Gastroesophageal sphincter (tissue), 4 donors: Measurements from ENCODE around the gene NEK6. TPM values are rescaled to one million over a fixed set of nuclear protein-coding genes. Genes with fewer than 3 reads are reported as not detected.

Experiments
- ATAC-seq: fragments of 150-250 bp; one replicate; pipeline ENCODE4 v1.9.1; 2016; ENCODE audit warnings: mild to moderate bottlenecking, moderate library complexity
- H3K27ac ChIP-seq, 4 donors: fragments of 200-600 bp; sonication (generic) in 3 of 4; 1 replicate in 3 of 4; 2 replicates in 1 of 4; pipeline ENCODE4 v1.5.1; 2016 to 2019
- H3K27me3 ChIP-seq: fragments of 200-600 bp; sonication (generic); one replicate; pipeline ENCODE4 v1.5.1; 2019
- H3K36me3 ChIP-seq, 2 donors: fragments of 200-600 bp; sonication (generic); one replicate each; pipeline ENCODE4 v1.5.1; 2019; ENCODE audit warnings: control low read depth in 1 of 2
- H3K4me1 ChIP-seq, 3 donors: fragments of 200-600 bp; sonication (generic); 1 replicate in 2 of 3; 2 replicates in 1 of 3; pipeline ENCODE4 v1.5.1; 2016 to 2019; ENCODE audit warnings: control low read depth in 2 of 3
- H3K4me3 ChIP-seq, 2 donors: fragments of 200-600 bp; sonication (generic); one replicate each; pipeline ENCODE4 v1.5.1; 2019; ENCODE audit warnings: mild to moderate bottlenecking in 1 of 2, moderate library complexity in 1 of 2
- H3K9me3 ChIP-seq, 3 donors: fragments of 200-600 bp; sonication (generic); one replicate each; pipeline ENCODE4 v1.5.1; 2017 to 2019; ENCODE audit warnings: control low read depth in 2 of 3
- CTCF ChIP-seq, 4 experiments: fragments of 200-600 bp in 2 of 4; fragments of 450-650 bp in 2 of 4; sonication (generic) in 1 of 4; IDR thresholded peaks; one replicate each; pipeline ENCODE4 v1.5.1; 2017 to 2019; ENCODE audit warnings: antibody characterized with exemption in 4 of 4, mild to moderate bottlenecking in 2 of 4, moderate library complexity in 2 of 4
- EP300 ChIP-seq: sonication (generic); formaldehyde crosslinking; IDR thresholded peaks from one replicate; pipeline ENCODE4 v1.6.1; 2017; ENCODE audit warnings: antibody characterized with exemption, mild to moderate bottlenecking
- POLR2A ChIP-seq, 2 donors: fragments of 450-650 bp; IDR thresholded peaks; one replicate each; pipeline ENCODE4 v1.6.1; 2017; ENCODE audit warnings: antibody characterized with exemption in 2 of 2, mild to moderate bottlenecking in 2 of 2, moderate library complexity in 1 of 2
- POLR2AphosphoS5 ChIP-seq: sonication (generic); formaldehyde crosslinking; IDR thresholded peaks from one replicate; pipeline ENCODE4 v1.6.1; 2017; ENCODE audit warnings: antibody characterized with exemption
- WGBS, 2 donors: methylation state at CpG; one replicate each; pipeline ENCODE4 v1.1.5; 2018; ENCODE audit warnings: low coverage in 1 of 2; 5-methylcytosine and 5-hydroxymethylcytosine counted together
- total RNA-seq, 4 donors: library from RNA; depleted of rRNA; stranded (reverse); fragments of >200 nt; gene quantifications; one replicate each; pipeline ENCODE4 v1.1.0, GENCODE V29; 2016

The NEK6 gene
- total RNA-seq, 4 donors from 2014 or later, result 13.2 to 31.7 (median 19.3) TPM

GRCh38 chr9:124389146-124389939 is 131.6 kb downstream of the NEK6 start:
- H3K9me3 ChIP-seq, result no peaks in the 10 kb centered on the region
- 71 to 85% methylated on average over 3 of the region's 7 CpGs for WGBS, 2 donors
- no peak for TF ChIP-seq EP300
- no peak for TF ChIP-seq POLR2AphosphoS5
- TF ChIP-seq POLR2A (IDR thresholded peaks at IDR 0.05), result no peak
- TF ChIP-seq CTCF (IDR thresholded peaks at IDR 0.05), result no peak
- H3K4me3 ChIP-seq, result no peak overlapping the region
- no peak for ATAC-seq
- peaks cover 0 to 10% of the 10 kb centered on the region in 2 donors for H3K36me3 ChIP-seq
- H3K27ac ChIP-seq, result no peak overlapping the region
- peaks cover 0 to 71% (median 13%) of the 10 kb centered on the region in 3 donors for H3K4me1 ChIP-seq
- H3K27me3 ChIP-seq, result no peaks in the 10 kb centered on the region

GRCh38 chr9:124390794-124391658 is 133.3 kb downstream of the NEK6 start:
- TF ChIP-seq POLR2A (IDR thresholded peaks at IDR 0.05), result no peak
- TF ChIP-seq CTCF (IDR thresholded peaks at IDR 0.05), result no peak
- no peak for TF ChIP-seq POLR2AphosphoS5
- TF ChIP-seq EP300, result no peak
- 56 to 59% methylated on average over 8 to 9 of the region's 9 CpGs for WGBS, 2 donors
- Histone ChIP-seq H3K9me3 (no peaks in the 10 kb centered on the region), H3K27ac (no peak overlapping the region), H3K4me1 (peaks cover 0 to 74% (median 13%) of the 10 kb centered on the region in 3 donors), H3K36me3 (peaks cover 0 to 9% of the 10 kb centered on the region in 2 donors), H3K4me3 (no peak overlapping the region), H3K27me3 (no peaks in the 10 kb centered on the region)
- ATAC-seq, result no peak

GRCh38 chr9:124392254-124392870 is 134.6 kb downstream of the NEK6 start:
- Histone ChIP-seq H3K27me3 (no peaks in the 10 kb centered on the region), H3K4me3 (no peak overlapping the region), H3K9me3 (no peaks in the 10 kb centered on the region), H3K36me3 (peaks cover 0 to 22% of the 10 kb centered on the region in 2 donors), H3K4me1 (peaks cover 0 to 76% (median 13%) of the 10 kb centered on the region in 3 donors), H3K27ac (no peak overlapping the region)
- no peak for ATAC-seq
- 41 to 45% methylated on average over 5 to 6 of the region's 12 CpGs for WGBS, 2 donors
- TF ChIP-seq POLR2AphosphoS5 (no peak), EP300 (no peak), CTCF (IDR thresholded peaks at IDR 0.05) (no peak), POLR2A (IDR thresholded peaks at IDR 0.05) (no peak)

GRCh38 chr9:124392871-124393460 is 135.2 kb downstream of the NEK6 start:
- Histone ChIP-seq H3K27ac (no peak overlapping the region), H3K9me3 (no peaks in the 10 kb centered on the region), H3K36me3 (peaks cover 0 to 22% of the 10 kb centered on the region in 2 donors), H3K4me3 (no peak overlapping the region), H3K27me3 (no peaks in the 10 kb centered on the region), H3K4me1 (peaks cover 0 to 74% (median 13%) of the 10 kb centered on the region in 3 donors)
- no peak for ATAC-seq
- TF ChIP-seq EP300, result no peak
- TF ChIP-seq POLR2A (IDR thresholded peaks at IDR 0.05), result no peak
- TF ChIP-seq POLR2AphosphoS5, result no peak
- peak in 1 of 4 experiments; percentile 33 for TF ChIP-seq CTCF (IDR thresholded peaks at IDR 0.05)
- 33 to 38% methylated on average over 5 to 7 of the region's 9 CpGs for WGBS, 2 donors
